ENCODE results near the gene TEX2.
A peak's percentile ranks its signal among the peaks of the same experiment; 100 is the strongest.

The TEX2 gene

GRCh38 chr17:64263000-64263766 is at the start of gene TEX2:
Gene TEX2 (minus strand): TSS chr17:64263260. CDS start chr17:64214217, 49,043 bp downstream.
- peak; percentile 69 to 80 for DNase-seq (ENCODE audit: low read depth in 2 of 2)

GRCh38 chr17:64309710-64310109 is 46.6 kb upstream of the TEX2 start:
- DNase-seq (ENCODE audit: low read depth in 2 of 2): no peak

GRCh38 chr17:64309021-64309420 is 46.0 kb upstream of the TEX2 start:
- DNase-seq (ENCODE audit: low read depth in 2 of 2): no peak

- peak; percentile 48 to 49 for DNase-seq (ENCODE audit: low read depth in 2 of 2)
Measured at GRCh38 chr17:64306850-64307463, 43.9 kb upstream of the TEX2 start.

- DNase-seq (ENCODE audit: low read depth in 2 of 2): no peak
Measured at GRCh38 chr17:64304551-64304950, 41.5 kb upstream of the TEX2 start.

GRCh38 chr17:64300699-64300965 is 37.6 kb upstream of the TEX2 start:
- DNase-seq (ENCODE audit: low read depth in 2 of 2): no peak

- DNase-seq (ENCODE audit: low read depth in 2 of 2): no peak
Measured at GRCh38 chr17:64297467-64298088, 34.5 kb upstream of the TEX2 start.

GRCh38 chr17:64296246-64296645 is 33.2 kb upstream of the TEX2 start:
- no peak for DNase-seq (ENCODE audit: low read depth in 2 of 2)

GRCh38 chr17:64295146-64295545 is 32.1 kb upstream of the TEX2 start:
- no peak for DNase-seq (ENCODE audit: low read depth in 2 of 2)

GRCh38 chr17:64291268-64291851 is 28.3 kb upstream of the TEX2 start:
- no peak for DNase-seq (ENCODE audit: low read depth in 2 of 2)

GRCh38 chr17:64289741-64290141 is 26.7 kb upstream of the TEX2 start:
- no peak for DNase-seq (ENCODE audit: low read depth in 2 of 2)

GRCh38 chr17:64282753-64283080 is 19.7 kb upstream of the TEX2 start:
- no peak for DNase-seq (ENCODE audit: low read depth in 2 of 2)

GRCh38 chr17:64281962-64282752 is 19.1 kb upstream of the TEX2 start:
- DNase-seq (ENCODE audit: low read depth in 2 of 2): peak in 1 of 2 donors; percentile 12

GRCh38 chr17:64278614-64279013 is 15.6 kb upstream of the TEX2 start:
- no peak for DNase-seq (ENCODE audit: low read depth in 2 of 2)

- DNase-seq (ENCODE audit: low read depth in 2 of 2): no peak
Measured at GRCh38 chr17:64277831-64278562, 14.9 kb upstream of the TEX2 start.

- no peak for DNase-seq (ENCODE audit: low read depth in 2 of 2)
Measured at GRCh38 chr17:64276961-64277505, 14.0 kb upstream of the TEX2 start.

GRCh38 chr17:64275016-64275415 is 12.0 kb upstream of the TEX2 start:
- no peak for DNase-seq (ENCODE audit: low read depth in 2 of 2)

GRCh38 chr17:64273006-64273405 is 9.9 kb upstream of the TEX2 start:
- DNase-seq (ENCODE audit: low read depth in 2 of 2): no peak

GRCh38 chr17:64270885-64271284 is 7.8 kb upstream of the TEX2 start:
- DNase-seq (ENCODE audit: low read depth in 2 of 2): no peak

GRCh38 chr17:64269687-64270649 is 6.9 kb upstream of the TEX2 start:
- DNase-seq (ENCODE audit: low read depth in 2 of 2): no peak

Measured in stimulated activated CD8-positive, alpha-beta memory T cell treated with anti-CD3 and anti-CD28 coated beads, Interleukin-2, amount 100 ng/mL, for 1 hour (primary cell).